GM21786 (cell line): ENCODE measurements around the gene SH3D21.

ENCODE experiments used
- ATAC-seq: cut with Tn5 transposase; IDR thresholded peaks from one replicate; pipeline ENCODE4 v1.9.1; 2021; ENCODE audit not compliant: unreplicated experiment

Gene SH3D21

GRCh38 chr1:36328713-36329112 is 22.5 kb downstream of the SH3D21 start:
- ATAC-seq = no peak

- ATAC-seq = no peak
These were observed 23.6 kb downstream of the SH3D21 start for GRCh38 chr1:36329817-36330216.

- ATAC-seq = no peak
These were observed 24.8 kb downstream of the SH3D21 start for GRCh38 chr1:36330940-36331339.

- no peak for ATAC-seq
These were observed 31.7 kb downstream of the SH3D21 start for GRCh38 chr1:36337830-36338229.

GRCh38 chr1:36339215-36339614 is 33.0 kb downstream of the SH3D21 start:
- ATAC-seq = no peak

GRCh38 chr1:36339615-36340014 is 33.4 kb downstream of the SH3D21 start:
- no peak for ATAC-seq

- no peak for ATAC-seq
These were observed 35.6 kb downstream of the SH3D21 start for GRCh38 chr1:36341626-36342320.

GRCh38 chr1:36342426-36343185 is 36.4 kb downstream of the SH3D21 start:
- ATAC-seq = no peak

- ATAC-seq = no peak
These were observed 37.7 kb downstream of the SH3D21 start for GRCh38 chr1:36343651-36344394.

GRCh38 chr1:36344395-36344680 is 38.2 kb downstream of the SH3D21 start:
- no peak for ATAC-seq

- no peak for ATAC-seq
These were observed 39.2 kb downstream of the SH3D21 start for GRCh38 chr1:36345353-36345752.

GRCh38 chr1:36346741-36347370 is 40.7 kb downstream of the SH3D21 start:
- no peak for ATAC-seq

- peak; percentile 70 for ATAC-seq
These were observed 43.1 kb downstream of the SH3D21 start for GRCh38 chr1:36349241-36349671.

- no peak for ATAC-seq
These were observed 43.7 kb downstream of the SH3D21 start for GRCh38 chr1:36349839-36350238.

- no peak for ATAC-seq
These were observed 44.6 kb downstream of the SH3D21 start for GRCh38 chr1:36350659-36351226.

- ATAC-seq = no peak
These were observed 45.2 kb downstream of the SH3D21 start for GRCh38 chr1:36351227-36351977.

GRCh38 chr1:36352125-36352909 is 46.1 kb downstream of the SH3D21 start:
- ATAC-seq = no peak

- ATAC-seq = no peak
These were observed 47.0 kb downstream of the SH3D21 start for GRCh38 chr1:36352910-36353878.

- no peak for ATAC-seq
These were observed 48.3 kb downstream of the SH3D21 start for GRCh38 chr1:36354486-36354885.
